ENCODE data around the gene RELT.

The RELT gene

DNA sequence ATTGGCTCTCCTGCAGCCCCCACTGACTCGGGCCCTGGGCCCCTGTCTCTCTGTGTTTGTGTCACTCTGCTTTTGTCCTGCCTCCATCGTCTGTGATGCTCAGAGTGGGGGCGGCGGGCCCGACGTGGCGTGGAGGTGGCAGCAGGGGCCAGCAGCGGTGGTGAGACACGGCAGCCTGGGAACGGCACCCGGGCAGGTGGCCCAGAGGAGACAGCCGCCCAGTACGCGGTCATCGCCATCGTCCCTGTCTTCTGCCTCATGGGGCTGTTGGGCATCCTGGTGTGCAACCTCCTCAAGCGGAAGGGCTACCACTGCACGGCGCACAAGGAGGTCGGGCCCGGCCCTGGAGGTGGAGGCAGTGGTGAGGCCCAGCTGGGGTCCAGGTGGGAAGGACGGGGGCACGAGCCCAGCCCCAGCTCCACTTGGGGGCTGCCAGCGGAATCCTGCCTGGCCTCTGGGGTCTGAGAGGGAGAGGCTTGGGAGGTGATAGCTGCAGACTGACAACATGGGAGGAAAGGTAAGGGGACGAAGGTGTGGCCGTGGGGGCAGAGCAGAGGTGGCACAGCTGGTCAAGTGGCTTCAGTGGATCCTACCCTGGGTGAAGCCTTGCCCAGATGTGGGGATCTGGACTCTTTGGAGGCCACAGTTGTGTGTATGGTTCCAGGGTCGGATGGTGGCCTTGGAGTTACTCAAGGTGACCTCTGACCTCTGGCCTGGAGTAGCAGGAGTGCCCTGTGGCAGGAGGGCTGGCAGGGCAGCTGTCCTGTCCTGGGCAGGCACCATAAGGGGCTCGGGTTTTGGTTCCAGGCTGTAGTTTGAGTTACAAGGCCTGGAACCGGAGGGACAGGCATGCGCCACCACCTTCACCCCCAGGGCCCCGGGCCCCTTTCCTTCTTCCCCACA, 16.2 kb downstream of the RELT start:
- DNase-seq = no peak

DNA sequence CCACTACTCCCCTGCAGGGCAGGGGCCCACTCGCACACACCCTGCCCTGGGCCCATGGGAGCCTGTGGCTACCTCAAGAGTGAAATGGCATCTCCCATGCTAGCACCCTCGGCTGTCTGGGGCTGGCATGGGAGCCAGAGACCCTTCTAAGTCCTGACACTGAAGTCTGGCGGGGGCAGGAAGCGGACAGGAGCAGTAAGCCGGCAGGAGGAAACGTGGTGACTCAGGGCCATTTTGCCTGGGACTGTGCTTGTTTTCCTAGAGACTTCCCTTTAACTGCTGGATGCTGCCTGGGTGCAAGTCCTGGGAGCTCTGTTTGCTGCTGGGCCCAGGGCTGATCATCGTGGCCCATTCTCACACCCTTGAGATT, 16.8 kb downstream of the RELT start:
- DNase-seq = no peak

DNA sequence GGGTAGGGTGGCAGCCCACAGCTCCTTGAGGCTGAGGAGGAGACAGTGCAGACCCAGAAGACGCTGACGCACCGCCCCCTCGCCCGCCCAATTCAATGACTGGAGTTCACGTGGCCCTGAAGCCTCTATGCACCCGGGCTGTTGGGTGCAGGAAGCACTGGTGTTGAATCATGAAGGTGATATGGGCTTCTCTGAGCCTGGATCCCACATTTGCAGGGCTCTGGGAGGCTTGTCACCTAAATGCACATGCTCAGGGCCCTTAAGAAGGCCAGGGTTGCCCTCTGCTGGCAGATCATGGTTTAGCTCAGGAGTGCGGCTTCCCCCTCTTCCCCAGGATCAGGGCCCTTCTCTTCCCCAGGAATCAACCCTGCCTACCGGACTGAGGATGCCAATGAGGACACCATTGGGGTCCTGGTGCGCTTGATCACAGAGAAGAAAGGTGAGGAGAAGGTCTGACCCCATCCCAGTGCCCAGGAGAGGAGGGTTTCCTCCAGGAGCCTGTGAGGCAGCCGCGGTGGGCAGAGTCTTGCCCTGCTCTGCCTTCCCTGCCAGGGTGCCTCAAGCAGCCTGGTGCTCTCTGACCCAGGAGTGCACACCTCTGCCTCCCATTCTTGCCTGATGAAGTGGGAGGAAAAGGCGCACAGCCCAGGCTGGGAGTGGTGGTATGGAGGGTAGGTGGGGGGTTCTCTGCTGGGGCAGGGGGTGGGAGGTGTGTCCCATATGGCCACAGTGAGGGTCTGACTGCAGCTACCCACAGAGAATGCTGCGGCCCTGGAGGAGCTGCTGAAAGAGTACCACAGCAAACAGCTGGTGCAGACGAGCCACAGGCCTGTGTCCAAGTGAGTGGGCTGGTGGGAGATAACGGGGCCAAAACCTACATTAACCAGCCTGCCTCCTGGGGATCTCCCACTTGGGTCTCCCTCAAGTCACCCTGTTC, 17.5 kb downstream of the RELT start:
- DNase-seq = peak; percentile 21

DNA sequence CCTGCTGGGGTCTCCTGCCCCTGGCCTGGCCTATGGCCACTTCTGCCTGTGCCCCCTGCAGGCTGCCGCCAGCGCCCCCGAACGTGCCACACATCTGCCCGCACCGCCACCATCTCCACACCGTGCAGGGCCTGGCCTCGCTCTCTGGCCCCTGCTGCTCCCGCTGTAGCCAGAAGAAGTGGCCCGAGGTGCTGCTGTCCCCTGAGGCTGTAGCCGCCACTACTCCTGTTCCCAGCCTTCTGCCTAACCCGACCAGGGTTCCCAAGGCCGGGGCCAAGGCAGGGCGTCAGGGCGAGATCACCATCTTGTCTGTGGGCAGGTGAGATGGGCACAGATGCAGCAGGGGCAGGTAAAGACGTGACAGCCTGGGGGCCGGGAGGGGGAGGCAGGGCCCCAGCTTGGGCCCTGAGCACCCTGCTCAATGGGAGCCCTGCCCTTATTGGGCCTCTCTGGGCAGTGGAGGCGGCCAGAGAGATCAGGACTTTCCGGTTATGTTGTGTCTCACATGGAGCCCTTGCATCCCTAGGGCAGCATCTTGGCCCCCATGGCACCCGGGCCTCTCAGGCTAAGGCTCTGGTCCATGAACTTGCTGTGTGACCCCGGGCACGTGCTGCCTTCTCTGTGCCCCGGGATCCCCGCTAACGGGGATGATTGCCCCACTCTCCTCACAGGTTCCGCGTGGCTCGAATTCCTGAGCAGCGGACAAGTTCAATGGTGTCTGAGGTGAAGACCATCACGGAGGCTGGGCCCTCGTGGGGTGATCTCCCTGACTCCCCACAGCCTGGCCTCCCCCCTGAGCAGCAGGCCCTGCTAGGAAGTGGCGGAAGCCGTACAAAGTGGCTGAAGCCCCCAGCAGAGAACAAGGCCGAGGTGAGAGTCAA, 18.5 kb downstream of the RELT start:
- DNase-seq = no peak

DNA sequence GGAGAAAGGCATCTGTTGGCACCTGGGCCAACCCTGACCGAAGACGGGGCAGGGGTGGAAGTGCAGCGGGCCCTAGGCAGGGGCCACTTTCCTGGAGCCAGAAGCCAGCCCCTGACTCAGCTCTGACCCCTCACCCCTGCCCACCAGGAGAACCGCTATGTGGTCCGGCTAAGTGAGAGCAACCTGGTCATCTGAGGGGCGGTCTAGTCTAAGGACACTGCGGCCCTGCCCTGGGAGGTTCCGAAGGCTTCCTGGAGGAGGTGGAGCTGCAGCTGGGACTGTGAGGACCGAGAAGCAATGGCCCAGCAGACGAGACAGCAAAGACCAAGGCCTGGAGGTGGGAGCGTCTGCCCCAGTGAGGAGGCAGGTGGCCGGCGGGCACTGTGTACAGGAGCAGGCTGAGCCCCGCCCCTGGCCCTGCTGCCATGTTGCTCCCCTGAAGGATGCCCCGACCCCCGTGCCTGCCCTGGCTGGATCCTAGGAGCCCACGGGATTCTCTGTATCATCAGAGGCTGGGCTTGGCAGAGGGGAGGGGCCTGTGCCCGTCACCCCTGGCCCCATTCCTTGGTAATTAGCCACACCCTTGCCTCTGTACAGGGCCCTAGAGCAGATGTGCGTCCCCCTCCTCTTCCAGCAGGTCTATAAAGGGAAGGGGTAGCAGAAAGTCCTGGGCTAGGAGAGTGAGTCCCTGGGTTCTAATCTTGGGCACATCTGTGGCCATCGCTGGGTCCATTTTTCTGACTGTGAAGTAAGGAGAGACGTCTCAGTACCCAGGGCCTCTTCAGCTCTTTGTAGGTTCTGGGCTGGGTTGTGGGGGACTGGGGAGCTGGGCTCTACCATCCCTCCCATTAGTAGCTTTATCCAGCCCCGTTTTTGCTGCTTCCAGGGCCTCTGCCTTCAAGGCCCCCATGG, 19.4 kb downstream of the RELT start:
- DNase-seq = no peak

DNA sequence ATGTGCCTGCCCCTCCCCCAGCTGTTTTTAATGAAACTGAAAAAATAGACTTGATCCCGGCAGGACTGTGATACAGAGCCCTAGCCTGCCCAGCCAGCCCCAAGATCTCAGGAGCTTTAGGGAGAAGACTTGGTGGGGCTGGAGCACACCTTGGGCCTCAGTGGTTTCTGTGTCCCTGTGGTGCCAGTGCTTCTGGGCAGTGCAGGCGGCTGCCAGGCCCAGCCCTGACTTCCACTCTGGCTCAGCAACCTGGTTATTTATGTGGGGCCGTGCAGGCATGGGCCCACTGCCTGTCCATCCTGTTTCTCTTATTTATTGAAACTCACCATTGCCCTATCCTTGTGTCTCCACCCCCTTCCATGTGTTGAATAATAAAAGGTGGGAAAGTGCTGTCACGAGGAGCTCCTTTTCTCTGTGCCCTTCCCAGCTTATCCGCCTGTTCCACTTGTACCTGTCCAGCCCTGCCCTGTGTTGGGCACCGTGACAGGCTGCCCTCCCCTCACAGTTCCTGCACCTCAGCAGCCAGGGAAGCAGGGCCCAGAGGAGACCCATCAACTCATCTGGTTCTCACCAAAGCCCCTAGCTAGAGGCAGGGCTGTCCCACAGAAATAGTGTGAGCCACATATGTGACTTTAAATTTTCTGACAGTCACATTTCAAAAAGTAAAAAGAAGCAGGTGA, 20.2 kb downstream of the RELT start:
- no peak for DNase-seq

DNA sequence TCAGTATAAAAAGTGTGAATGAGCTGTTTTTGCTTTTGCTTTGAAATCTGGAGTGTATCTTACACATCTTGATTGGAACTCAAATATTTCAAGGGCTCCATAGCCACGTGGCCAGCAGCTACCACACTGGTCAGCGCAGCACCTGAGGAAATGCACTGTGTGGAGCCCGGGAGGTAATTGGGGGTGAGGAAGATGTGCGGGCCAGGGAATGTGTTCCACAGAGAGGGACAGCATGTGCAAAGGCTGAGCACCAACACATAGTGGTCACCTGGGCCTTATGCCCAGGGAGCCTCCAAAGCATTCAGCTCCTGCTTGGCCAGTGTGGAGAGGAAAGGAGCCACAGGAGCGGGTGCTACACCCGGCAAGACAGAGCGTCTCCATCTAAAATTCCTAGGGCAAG, 20.8 kb downstream of the RELT start:
- no peak for DNase-seq

DNA sequence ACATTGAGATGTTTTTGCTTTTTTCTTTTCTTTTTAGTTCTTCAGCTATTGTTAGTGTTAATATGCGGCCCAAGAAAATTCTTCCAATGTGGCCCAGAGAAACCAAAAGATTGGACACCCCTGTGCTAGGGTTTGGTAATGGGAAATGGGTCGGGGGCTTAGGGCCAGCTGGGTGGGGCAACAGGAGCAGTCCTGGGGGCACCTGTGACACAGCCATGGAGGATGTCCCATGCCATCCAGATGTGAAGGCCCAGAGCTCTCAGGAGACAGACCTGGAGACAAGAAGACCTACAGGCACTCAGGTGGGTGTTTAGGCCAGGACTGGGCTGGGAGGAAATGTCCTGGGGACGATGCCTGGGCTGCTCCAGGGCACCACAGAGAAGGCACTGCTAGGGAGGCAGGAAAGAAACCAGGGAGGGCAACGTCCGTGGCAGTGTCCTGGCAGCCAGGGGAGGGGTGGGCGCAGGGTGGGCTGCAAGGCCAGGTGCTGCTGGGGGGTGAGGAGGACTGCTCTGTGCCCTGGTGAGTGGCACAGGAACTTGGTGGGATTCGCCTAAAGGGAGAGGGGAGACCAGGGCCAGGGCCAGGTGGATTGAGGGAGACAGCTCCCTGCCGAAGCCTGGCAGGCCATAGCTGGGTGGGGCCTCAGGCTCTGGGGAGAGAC, 21.4 kb downstream of the RELT start:
- no peak for DNase-seq

DNA sequence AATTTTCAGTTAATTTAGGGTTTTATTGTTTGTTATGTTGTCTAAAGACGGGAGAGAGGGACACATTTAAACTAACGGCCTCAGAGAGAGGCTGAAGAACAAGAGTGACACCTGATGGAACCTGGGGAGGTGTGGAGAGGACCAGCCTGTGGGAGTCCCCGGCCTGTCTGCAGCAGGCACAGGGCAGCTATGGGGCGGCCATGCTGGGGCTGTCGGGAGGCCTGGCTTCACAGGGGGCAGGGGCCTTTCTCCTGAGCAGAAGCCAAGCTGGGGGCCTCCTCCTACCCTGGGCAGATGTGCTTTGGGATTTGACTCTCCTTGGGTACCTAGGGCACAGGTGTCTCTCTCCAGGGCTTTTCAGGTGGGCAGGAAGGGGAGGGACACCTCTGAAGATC, 21.9 kb downstream of the RELT start:
- DNase-seq = no peak

DNA sequence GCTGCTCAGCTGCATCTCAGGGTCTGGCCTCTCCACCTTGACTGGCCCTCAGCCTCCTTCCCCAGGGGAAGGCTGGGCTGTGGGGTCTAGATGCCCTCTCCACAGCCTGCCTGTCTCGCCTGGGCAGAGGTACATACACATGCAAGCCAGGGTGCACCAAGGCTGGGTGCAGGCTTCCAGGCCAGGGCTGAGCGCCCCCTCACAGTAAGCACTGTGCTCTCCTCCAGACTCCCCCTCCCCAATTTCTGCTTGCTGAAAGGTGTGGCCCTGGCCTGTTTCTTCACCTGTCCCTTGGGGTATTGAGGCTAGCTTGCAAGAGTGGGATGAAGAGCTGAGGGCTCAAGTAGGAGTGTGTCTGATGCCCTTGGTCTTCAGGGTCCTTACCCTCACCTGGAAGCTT, 22.5 kb downstream of the RELT start:
- DNase-seq = no peak

DNA sequence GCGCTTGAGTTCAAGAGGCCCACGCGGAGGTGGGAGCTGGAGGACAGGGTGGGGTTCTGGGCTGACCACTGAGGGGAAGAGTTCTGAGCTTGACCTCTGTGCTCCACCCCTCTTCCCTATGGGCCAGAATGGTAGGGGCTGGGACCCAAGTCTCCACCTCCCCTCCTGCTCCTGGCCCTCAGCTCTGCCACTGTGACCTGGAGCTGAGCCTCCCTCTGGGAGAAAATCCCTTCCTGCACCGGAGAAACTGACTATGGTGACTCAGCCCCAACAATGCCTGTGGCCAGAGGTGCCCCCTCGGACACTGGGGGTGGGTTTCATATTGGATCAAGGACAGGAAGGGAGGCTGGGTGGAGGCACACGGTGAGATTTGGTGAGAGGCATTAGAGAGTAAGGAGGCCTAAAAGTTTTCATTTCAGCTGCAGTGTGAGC, 23.0 kb downstream of the RELT start:
- no peak for DNase-seq

DNA sequence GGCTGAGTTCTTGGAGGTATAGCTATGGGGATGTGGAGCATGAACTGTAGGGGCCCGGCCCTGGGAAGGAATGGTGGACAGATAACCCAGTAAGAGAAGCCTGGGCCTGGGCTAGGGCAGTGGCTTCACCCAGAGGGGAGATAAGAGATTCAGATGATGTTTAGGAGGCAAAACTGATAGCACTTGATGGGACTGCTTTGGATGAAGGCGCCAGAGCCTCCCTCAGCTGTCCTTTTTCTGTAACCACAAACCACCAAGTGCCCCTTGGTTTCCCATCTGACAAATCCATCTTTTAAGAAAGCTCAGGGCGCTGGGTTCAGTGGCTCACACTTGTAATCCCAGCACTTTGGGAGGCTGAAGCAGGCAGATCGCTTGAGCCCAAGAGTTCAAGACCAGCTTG, 23.4 kb downstream of the RELT start:
- DNase-seq = no peak

DNA sequence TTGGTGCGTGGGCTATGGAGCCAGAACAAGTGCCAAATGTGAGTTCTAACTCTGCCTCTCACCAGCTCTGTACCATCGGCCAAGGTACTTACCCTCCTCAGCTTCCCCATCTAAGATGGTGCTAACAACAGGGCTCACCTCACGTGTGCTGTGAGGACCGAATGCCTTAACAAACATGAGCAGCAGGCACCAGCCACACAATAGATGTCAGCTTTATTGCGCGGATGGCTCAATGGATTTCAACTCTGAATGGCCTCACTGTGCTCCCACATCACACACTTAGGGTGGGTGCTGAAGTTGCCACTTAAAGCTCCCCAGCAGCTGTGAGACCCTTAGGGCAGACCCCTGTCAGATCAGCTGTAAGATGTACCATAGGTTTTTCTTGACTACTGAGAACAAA, 24.1 kb downstream of the RELT start:
- no peak for DNase-seq

DNA sequence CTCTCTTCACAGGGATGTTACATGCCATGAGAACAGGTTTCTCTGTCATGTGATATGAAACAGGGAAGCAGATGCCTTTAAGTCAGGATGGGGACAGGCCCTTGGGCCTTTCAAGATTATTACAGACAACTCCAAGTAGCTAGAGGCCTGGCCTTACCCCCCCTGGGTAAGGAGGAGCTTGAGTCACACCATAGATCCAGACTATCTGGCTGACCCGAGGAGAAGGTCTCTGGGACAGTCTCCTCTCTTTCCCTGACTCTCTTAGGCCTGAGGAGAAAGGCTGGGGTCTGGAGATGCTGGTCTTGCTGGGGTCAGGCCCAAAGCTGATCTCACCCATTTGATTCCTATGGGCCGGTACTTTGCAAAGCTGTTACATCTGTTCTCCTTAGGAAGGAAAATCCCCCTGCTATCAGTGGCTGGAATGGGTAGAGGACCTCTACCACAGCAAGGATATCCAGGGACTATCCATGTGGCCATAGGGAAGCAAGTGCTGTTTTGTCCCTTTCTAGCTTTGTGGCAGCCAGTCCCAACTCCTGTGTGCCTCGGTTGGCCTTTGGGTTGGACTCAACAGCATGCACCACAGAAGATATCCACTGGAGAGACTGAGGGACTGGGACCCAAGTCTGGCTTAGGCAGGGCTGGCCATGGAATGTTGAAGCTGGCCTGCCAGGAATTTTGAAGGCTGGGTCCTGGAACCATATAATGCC, 25.2 kb downstream of the RELT start:
- DNase-seq = no peak

DNA sequence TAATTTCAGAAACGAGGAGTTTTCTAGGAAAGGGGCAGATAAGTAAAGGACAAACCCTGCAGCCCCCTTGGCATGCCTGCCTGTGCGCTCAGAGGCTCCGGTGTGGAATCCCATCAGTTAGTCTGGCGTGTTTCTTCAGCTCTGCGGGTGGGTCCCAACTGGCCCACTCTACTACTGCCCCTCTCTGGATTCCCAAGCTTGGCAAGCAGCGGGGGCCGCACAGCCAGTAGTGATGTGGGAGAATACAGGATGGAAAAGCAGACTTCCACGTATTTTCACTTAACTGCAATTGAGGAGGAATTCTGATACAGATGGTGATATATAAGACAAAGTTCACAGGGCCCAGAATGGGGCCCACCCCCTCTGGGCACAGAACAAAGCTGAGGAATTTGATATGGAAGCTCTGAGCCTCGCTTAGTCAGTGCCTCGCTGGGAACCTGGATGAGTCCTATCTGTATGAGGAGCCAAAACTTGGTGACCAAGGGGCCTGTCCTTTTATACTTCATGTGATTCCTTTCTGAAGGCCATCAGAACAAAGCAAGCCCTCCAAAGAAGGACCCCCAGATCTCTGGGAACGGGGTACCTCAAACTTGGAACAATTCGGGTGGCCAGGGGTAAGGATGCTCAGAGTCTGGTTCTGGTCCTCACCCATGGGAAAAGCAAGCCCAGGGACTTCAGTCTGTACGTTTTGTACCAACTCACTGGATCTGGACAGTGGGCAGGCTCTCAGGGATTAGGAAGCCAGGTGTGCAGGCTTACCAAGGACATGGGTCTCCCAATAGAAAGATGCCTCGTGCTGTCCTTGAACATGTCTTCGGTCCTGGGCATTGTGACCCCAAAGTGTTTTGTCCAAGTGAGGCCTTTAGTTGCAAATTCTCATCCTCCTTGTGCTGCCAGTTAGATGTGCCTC, 26.0 kb downstream of the RELT start:
- no peak for DNase-seq

DNA sequence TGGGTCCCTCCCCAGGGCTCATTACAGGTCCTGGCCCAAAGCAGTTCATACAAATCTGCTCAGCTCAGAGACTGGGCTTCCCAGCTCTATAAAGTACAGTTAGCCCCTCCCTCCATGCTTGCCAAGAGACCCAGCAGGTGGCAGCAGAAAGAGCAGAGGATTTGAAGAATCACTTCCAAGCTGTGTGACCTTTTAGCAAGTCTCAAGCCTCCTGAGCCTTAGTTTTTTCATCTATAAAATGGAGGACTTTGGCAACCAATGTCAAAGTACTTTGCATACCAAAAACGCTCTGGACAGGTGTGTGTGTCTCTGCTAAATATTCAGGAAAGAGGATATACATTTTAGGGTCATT, 26.6 kb downstream of the RELT start:
- no peak for DNase-seq

DNA sequence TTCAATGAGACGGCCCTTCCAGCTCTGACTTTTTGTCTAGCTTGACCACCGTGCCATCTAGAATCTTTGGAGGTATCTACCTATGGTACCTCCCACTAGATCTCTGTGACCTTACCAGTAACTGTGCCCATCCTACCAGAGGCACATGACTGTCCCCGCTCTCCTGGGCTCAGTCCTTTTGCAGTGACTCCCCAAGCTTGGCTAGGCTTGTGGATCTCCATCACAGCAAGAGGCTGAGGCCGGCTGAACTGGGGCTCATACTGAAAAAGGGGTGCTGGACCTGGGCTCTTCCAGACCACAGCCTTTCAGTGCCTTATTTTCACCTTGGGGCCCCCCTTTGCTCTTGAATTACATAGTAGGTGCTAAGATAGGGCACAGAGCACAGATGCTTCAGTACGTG, 27.3 kb downstream of the RELT start:
- no peak for DNase-seq

DNA sequence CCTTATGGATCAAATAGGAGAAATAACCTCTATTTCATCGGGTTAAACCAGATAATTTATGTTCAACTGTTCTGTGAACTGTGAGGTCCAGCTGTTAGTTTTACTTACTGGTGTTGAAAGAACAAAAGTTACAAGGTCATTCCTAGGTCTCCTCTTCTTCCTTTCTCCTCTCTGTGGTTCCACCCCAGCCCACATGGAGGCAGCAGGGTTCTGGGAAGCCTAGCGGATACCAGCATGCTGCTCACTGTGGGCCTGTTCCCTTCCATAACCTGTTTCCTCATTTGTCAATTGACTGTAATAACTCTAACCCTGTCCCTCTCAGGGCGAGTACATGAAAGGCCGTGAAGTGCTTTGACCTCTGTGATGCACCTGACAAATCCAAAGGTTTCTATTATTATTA, 27.8 kb downstream of the RELT start:
- no peak for DNase-seq

Data from NCI-H510A (cell line).